Mucosa of rectum (tissue), 2 donors: ENCODE results near the gene LATS2.

Source experiments
- H3K27ac ChIP-seq, 2 donors: one replicate each; pipeline ENCODE4 v1.7.0; 2013; ENCODE audit warnings: inconsistent platforms in 2 of 2, low read depth in 2 of 2, low read length in 2 of 2
- H3K27me3 ChIP-seq, 2 donors: one replicate each; pipeline ENCODE4 v1.7.0; 2013; ENCODE audit warnings: low read length in 2 of 2; ENCODE audit not compliant: control insufficient read depth in 2 of 2, insufficient read depth in 2 of 2
- H3K36me3 ChIP-seq, 2 donors: one replicate each; pipeline ENCODE4 v1.7.0; 2013; ENCODE audit warnings: low read length in 2 of 2; ENCODE audit not compliant: control insufficient read depth in 2 of 2, insufficient read depth in 2 of 2
- H3K4me1 ChIP-seq, 2 donors: one replicate each; pipeline ENCODE4 v1.7.0; 2013; ENCODE audit warnings: low read length in 2 of 2, mild to moderate bottlenecking in 1 of 2; ENCODE audit not compliant: control insufficient read depth in 2 of 2, insufficient read depth in 2 of 2
- H3K4me3 ChIP-seq, 2 donors: one replicate each; pipeline ENCODE4 v1.7.0; 2013; ENCODE audit warnings: low read length in 2 of 2
- H3K9ac ChIP-seq, 2 donors: one replicate each; pipeline ENCODE4 v1.7.0; 2013; ENCODE audit warnings: low read length in 2 of 2, low read depth in 1 of 2, mild to moderate bottlenecking in 1 of 2
- H3K9me3 ChIP-seq, 2 donors: one replicate each; pipeline ENCODE4 v1.7.0; 2013; ENCODE audit warnings: low read length in 2 of 2; ENCODE audit not compliant: control insufficient read depth in 2 of 2
- donor health status: healthy.
- donor health status: Normal muscosa, but diverticular disease.

The LATS2 gene

GRCh38 chr13:20988909-20989655 lies 72.3 kb downstream of the LATS2 start:
- Histone ChIP-seq H3K27me3 (no peaks in the 10 kb centered on the region), H3K4me3 (no peak overlapping the region), H3K9ac (no peak overlapping the region), H3K4me1 (no peaks in the 10 kb centered on the region), H3K36me3 (peaks cover 0 to 6% of the 10 kb centered on the region in 2 donors), H3K27ac (no peak overlapping the region), H3K9me3 (no peaks in the 10 kb centered on the region)

GRCh38 chr13:20988033-20988908 lies 73.1 kb downstream of the LATS2 start:
- no peaks in the 10 kb centered on the region for H3K4me1 ChIP-seq

GRCh38 chr13:20987599-20987998 lies 73.8 kb downstream of the LATS2 start:
- H3K36me3 ChIP-seq = peaks cover 4 to 13% of the 10 kb centered on the region in 2 donors

More at GRCh38 chr13:20988033-20988908, 73.1 kb downstream of the LATS2 start:
- Histone ChIP-seq H3K27ac (no peak overlapping the region), H3K4me3 (no peak overlapping the region), H3K9me3 (no peaks in the 10 kb centered on the region), H3K9ac (no peak overlapping the region), H3K36me3 (peaks cover 3 to 9% of the 10 kb centered on the region in 2 donors), H3K27me3 (no peaks in the 10 kb centered on the region)

DNA sequence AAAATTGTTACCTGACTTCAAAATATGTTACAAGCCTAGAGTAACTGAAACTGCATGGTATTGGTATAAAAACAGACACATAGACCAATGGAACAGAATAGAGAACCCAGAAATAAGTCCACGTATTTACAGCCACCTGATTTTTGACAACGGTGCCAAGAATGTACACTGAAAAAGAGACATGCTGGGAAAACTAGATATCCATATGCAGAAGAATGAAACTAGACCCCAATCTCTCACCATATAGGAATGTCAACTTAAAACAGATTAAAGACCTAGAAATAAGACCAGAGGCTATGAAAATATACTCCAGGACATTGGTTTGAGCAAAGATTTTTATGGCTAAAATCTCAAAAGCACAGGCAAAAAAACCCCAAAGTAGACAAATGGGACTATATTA lies 76.5 kb downstream of the LATS2 start:
- no peak overlapping the region for H3K4me3 ChIP-seq
- no peaks in the 10 kb centered on the region for H3K4me1 ChIP-seq
- no peaks in the 10 kb centered on the region for H3K9me3 ChIP-seq
- H3K9ac ChIP-seq = no peak overlapping the region
- peaks cover 13 to 14% of the 10 kb centered on the region in 2 donors for H3K36me3 ChIP-seq
- H3K27me3 ChIP-seq = no peaks in the 10 kb centered on the region
- H3K27ac ChIP-seq = no peak overlapping the region

More at GRCh38 chr13:20987599-20987998, 73.8 kb downstream of the LATS2 start:
- no peaks in the 10 kb centered on the region for H3K9me3 ChIP-seq
- H3K4me3 ChIP-seq = no peak overlapping the region
- H3K4me1 ChIP-seq = no peaks in the 10 kb centered on the region
- H3K9ac ChIP-seq = no peak overlapping the region
- no peaks in the 10 kb centered on the region for H3K27me3 ChIP-seq
- H3K27ac ChIP-seq = no peak overlapping the region

DNA sequence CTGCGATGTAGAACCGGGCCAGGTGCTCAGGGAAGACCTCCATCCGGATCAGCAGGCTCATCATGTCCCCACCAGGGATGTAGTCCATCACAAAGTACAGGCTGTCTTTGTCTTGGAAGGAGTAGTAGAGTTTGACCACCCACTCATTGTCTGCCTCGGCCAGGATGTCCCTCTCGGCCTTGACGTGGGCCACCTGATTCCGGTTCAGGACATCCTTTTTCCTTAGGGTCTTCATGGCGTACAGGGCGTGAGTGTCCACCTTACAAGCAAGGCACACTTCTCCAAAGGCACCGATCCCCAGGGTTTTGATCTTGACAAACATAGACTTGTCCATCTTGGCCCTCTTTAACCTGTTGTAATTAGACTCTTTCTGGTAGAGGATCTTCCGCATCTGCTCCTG lies 78.0 kb downstream of the LATS2 start:
- Histone ChIP-seq H3K9ac (no peak overlapping the region), H3K4me3 (no peak overlapping the region), H3K4me1 (no peaks in the 10 kb centered on the region), H3K9me3 (no peaks in the 10 kb centered on the region), H3K36me3 (peaks cover 15 to 18% of the 10 kb centered on the region in 2 donors), H3K27ac (no peak overlapping the region), H3K27me3 (no peaks in the 10 kb centered on the region)

- no peak overlapping the region for H3K27ac ChIP-seq
- peaks cover 10 to 18% of the 10 kb centered on the region in 2 donors for H3K36me3 ChIP-seq
- H3K9ac ChIP-seq = no peak overlapping the region
- no peaks in the 10 kb centered on the region for H3K27me3 ChIP-seq
- no peak overlapping the region for H3K4me3 ChIP-seq
- H3K4me1 ChIP-seq = no peaks in the 10 kb centered on the region
- no peaks in the 10 kb centered on the region for H3K9me3 ChIP-seq
These were observed 79.9 kb downstream of the LATS2 start for GRCh38 chr13:20981370-20982095.

GRCh38 chr13:20980899-20981298 lies 80.5 kb downstream of the LATS2 start:
- Histone ChIP-seq H3K4me1 (no peaks in the 10 kb centered on the region), H3K9ac (no peak overlapping the region), H3K27me3 (no peaks in the 10 kb centered on the region), H3K36me3 (peaks cover 10 to 18% of the 10 kb centered on the region in 2 donors), H3K9me3 (no peaks in the 10 kb centered on the region), H3K27ac (no peak overlapping the region), H3K4me3 (no peak overlapping the region)

- H3K27ac ChIP-seq = no peak overlapping the region
- H3K36me3 ChIP-seq = peaks cover 10 to 18% of the 10 kb centered on the region in 2 donors
- H3K4me1 ChIP-seq = no peaks in the 10 kb centered on the region
- no peak overlapping the region for H3K9ac ChIP-seq
- no peaks in the 10 kb centered on the region for H3K27me3 ChIP-seq
- H3K9me3 ChIP-seq = no peaks in the 10 kb centered on the region
- no peak overlapping the region for H3K4me3 ChIP-seq
These were observed 81.0 kb downstream of the LATS2 start for GRCh38 chr13:20980430-20980829.

- Histone ChIP-seq H3K9ac (no peak overlapping the region), H3K9me3 (no peaks in the 10 kb centered on the region), H3K36me3 (peaks cover 12 to 21% of the 10 kb centered on the region in 2 donors), H3K4me1 (no peaks in the 10 kb centered on the region), H3K4me3 (no peak overlapping the region), H3K27ac (no peak overlapping the region), H3K27me3 (no peaks in the 10 kb centered on the region)
These were observed 84.0 kb downstream of the LATS2 start for GRCh38 chr13:20977394-20977793.
